GM12874 (cell line): ENCODE results near the gene IGHMBP2.

Experiments
- TF ChIP-seq, protein P1 (sequence below): IDR thresholded peaks from 2 replicates; pipeline ENCODE4 v1.5.1; 2011; ENCODE audit warnings: low read depth, mild to moderate bottlenecking, control low read depth, low read length, moderate library complexity; ENCODE audit not compliant: insufficient read depth

IGHMBP2 gene

DNA sequence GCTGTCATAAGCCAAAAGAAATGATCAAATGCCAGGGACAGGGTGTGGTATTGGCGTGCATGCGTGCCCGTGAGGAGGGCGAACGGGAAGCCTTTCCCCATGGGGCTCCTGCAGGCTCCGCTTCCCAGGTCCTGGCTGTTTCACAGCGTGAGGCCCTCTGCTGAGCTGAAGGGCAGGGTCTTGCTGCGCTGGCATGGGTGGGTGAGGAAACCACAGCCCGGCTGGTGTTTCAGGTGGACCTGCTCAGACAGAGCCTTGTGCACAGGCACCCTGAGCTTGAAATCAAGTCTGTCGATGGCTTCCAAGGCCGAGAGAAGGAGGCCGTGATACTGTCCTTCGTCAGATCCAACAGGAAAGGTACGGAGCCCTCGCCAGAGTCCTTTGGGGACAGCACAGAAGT is 31.4 kb downstream of the IGHMBP2 start:
- TF ChIP-seq, protein P1, sequence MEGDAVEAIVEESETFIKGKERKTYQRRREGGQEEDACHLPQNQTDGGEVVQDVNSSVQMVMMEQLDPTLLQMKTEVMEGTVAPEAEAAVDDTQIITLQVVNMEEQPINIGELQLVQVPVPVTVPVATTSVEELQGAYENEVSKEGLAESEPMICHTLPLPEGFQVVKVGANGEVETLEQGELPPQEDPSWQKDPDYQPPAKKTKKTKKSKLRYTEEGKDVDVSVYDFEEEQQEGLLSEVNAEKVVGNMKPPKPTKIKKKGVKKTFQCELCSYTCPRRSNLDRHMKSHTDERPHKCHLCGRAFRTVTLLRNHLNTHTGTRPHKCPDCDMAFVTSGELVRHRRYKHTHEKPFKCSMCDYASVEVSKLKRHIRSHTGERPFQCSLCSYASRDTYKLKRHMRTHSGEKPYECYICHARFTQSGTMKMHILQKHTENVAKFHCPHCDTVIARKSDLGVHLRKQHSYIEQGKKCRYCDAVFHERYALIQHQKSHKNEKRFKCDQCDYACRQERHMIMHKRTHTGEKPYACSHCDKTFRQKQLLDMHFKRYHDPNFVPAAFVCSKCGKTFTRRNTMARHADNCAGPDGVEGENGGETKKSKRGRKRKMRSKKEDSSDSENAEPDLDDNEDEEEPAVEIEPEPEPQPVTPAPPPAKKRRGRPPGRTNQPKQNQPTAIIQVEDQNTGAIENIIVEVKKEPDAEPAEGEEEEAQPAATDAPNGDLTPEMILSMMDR = no peak

DNA sequence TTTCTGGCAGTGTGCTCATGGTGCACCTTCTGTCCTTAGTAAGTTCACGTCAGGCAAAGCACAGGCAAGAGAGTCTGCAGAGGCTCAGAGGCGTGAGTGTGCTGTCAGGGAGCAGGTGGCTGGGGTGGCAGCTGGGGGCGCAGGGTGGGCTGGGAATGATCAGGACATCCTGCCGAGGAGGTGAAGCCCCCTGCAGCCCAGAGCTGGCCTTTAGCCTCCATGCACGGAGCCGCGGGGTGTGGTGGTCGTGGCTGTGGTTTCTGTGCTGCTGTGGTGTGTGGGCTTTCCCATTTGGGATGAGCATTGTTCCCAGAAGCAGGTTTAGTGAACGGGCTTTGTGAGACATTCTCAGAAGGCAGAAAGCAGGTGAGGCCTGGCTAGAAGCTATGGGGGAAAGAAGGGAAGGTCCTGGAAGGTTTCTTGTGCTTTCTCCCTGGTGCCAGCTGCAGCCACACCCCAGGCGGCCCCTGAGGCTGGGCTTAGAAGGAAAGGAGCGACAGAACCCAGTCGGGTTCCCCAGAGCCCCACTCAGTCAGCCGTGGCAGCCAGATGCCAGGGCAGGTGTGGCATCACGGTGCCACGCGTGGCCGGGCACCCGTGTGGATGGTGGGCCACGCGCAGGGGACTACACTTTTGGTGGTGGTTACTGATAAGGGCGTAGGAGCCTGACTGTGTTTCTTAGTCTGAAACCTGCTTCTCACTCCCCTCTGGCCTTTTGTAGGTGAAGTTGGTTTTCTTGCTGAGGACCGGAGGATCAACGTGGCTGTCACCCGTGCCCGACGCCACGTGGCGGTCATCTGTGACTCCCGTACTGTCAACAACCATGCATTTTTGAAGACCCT is 32.0 kb downstream of the IGHMBP2 start:
- TF ChIP-seq, protein P1 = no peak

DNA sequence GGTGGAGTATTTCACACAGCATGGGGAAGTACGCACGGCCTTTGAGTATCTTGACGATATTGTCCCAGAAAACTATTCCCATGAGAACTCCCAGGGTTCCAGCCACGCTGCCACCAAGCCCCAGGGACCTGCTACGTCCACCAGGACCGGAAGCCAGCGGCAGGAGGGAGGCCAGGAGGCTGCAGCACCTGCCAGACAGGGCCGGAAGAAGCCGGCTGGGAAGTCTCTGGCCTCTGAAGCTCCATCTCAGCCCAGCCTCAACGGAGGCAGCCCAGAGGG is 32.6 kb downstream of the IGHMBP2 start:
- TF ChIP-seq, protein P1 = no peak

DNA sequence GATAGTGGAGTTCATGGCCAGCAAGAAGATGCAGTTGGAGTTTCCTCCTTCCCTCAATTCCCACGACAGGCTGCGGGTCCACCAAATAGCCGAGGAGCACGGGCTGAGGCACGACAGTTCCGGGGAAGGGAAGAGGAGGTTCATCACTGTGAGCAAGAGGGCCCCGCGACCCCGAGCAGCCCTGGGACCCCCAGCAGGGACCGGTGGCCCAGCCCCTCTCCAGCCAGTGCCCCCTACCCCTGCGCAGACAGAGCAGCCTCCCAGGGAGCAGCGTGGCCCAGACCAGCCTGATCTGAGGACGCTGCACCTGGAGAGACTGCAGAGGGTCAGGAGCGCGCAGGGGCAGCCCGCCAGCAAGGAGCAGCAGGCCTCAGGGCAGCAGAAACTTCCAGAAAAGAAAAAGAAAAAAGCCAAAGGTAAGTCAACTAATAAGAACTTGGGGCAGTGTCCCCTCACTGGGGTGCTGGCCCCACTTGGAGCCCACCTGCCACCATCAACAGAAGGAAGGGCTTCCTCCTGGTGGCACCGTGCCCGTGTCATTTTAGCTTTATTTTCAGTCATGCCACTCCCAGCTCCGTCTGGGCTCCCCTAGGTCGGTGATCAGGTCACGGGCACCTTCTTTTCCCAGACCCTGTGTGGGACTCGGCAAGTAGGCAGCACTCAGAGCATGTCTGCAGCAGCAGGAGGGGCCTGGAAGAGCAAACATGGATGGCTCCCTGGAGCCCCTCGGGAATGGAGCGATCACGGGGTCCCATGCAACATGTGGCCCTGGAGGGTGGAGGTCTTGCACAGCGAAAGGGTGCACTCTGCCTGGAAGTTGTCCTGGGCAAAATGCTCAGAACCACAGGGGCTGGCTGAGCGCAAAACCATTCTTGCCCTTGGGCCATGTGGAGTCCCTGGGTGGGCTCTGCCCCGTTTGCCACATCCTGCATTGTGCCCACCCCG is 33.3 kb downstream of the IGHMBP2 start:
- TF ChIP-seq, protein P1 = no peak

DNA sequence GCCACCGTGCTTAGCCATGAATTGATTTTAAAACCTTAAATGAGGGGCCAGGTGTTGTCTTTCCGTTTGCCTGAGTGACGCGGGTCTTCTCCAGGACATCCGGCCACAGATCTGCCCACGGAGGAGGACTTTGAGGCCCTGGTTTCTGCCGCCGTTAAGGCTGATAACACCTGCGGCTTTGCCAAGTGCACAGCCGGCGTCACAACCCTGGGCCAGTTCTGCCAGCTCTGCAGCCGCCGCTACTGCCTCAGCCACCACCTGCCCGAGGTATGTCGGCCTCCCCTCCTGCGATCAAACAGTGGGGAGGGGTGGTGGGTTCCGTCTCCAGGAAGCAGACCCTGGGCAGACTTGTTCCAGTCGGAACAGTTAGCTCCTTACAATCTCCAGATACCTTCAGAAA is 34.4 kb downstream of the IGHMBP2 start:
- TF ChIP-seq, protein P1 = no peak

DNA sequence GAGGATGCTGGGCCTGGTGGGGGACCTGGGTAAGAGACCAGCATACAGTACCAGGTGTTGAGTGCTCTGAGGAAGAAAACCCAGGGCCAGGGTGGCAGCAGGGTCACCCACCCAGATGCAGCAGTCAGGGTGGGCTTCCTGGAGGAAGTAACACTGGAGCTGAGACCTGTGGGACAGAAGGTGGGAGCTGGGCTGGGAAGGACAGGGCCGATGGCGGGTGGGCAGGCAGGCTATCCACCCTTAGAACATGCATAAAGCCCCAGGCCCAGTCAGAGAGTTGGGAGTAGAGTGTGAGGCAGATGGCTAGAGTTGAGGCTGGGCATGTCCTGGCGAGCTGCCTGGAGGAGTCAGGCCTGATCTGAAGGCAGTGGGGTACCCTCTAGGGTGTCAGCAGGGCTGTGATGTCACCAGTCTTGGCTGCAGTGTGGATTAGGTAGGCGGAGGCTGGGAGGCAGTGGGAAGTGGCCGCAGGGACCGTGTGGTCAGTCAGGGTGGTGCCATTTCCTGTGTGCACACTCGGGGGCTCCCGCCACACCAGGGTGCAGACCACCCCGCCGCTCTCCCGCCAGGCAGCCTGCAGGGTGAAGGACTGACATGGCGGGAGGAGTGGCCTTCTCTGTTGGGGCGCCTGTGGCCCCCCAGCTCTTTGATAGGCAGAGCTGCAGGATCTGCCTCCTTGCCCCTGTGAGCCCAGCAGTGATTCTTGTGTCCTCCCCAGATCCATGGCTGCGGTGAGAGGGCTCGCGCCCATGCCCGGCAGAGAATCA is 35.3 kb downstream of the IGHMBP2 start:
- TF ChIP-seq, protein P1 = no peak
